Neuron (in vitro differentiated cells): Measurements from ENCODE around the gene MMP11.
"Not testable (repeated sequence)": the region's sequence is repeated elsewhere in the genome, so short reads cannot be mapped to it uniquely, and the experiment has no call there.

Source experiments
- H2AFZ ChIP-seq: one replicate; pipeline ENCODE4 v1.6.1; 2013; ENCODE audit warnings: low read depth, mild to moderate bottlenecking, inconsistent platforms, low read length, moderate library complexity
- H3K27me3 ChIP-seq: one replicate; pipeline ENCODE4 v1.6.1; 2013; ENCODE audit warnings: low read length; ENCODE audit not compliant: insufficient read depth
- H3K36me3 ChIP-seq: one replicate; pipeline ENCODE4 v1.6.1; 2013; ENCODE audit warnings: low read length; ENCODE audit not compliant: insufficient read depth
- H3K4me1 ChIP-seq: one replicate; pipeline ENCODE4 v1.6.1; 2013; ENCODE audit warnings: low read length; ENCODE audit not compliant: insufficient read depth
- H3K4me3 ChIP-seq: 2 replicates; pipeline ENCODE4 v1.5.1; 2013; ENCODE audit warnings: mild to moderate bottlenecking, low read length, moderate library complexity
- H3K9me3 ChIP-seq: one replicate; pipeline ENCODE4 v1.6.1; 2013; ENCODE audit warnings: low read length

Gene MMP11

GRCh38 chr22:23772649-23773473 is at the start of gene MMP11:
Gene MMP11, plus strand, starts transcription at chr22:23772849. Its CDS starts 22 bp downstream, at chr22:23772871.
- Histone ChIP-seq H3K4me1 (peaks cover 18% of the 10 kb centered on the region), H3K27me3 (no peaks in the 10 kb centered on the region), H2AFZ (no peak within 1 kb of the TSS), H3K9me3 (no peaks in the 10 kb centered on the region), H3K4me3 (peak within 1 kb of the TSS; percentile 52), H3K36me3 (no peaks in the 10 kb centered on the region)

- not testable (repeated sequence) for H3K9me3 ChIP-seq, H2AFZ ChIP-seq, H3K27me3 ChIP-seq, H3K4me3 ChIP-seq, H3K36me3 ChIP-seq, H3K4me1 ChIP-seq
Measured at GRCh38 chr22:23728108-23728507, 44.5 kb upstream of the MMP11 start.

- H3K4me1 ChIP-seq, result no peaks in the 10 kb centered on the region
- H2AFZ ChIP-seq, result no peak overlapping the region
- H3K36me3 ChIP-seq, result peaks cover 8% of the 10 kb centered on the region
- no peak overlapping the region for H3K4me3 ChIP-seq
- H3K27me3 ChIP-seq, result no peaks in the 10 kb centered on the region
- H3K9me3 ChIP-seq, result no peaks in the 10 kb centered on the region
Measured at GRCh38 chr22:23737696-23738095, 35.0 kb upstream of the MMP11 start.

GRCh38 chr22:23742505-23743264 is 30.0 kb upstream of the MMP11 start:
- Histone ChIP-seq H3K4me3 (no peak overlapping the region), H3K36me3 (peaks cover 37% of the 10 kb centered on the region), H3K27me3 (no peaks in the 10 kb centered on the region), H3K9me3 (peaks cover 2% of the 10 kb centered on the region), H2AFZ (no peak overlapping the region), H3K4me1 (no peaks in the 10 kb centered on the region)

- peaks cover 37% of the 10 kb centered on the region for H3K36me3 ChIP-seq
- no peak overlapping the region for H2AFZ ChIP-seq
- no peak overlapping the region for H3K4me3 ChIP-seq
- no peaks in the 10 kb centered on the region for H3K27me3 ChIP-seq
- H3K4me1 ChIP-seq, result no peaks in the 10 kb centered on the region
- H3K9me3 ChIP-seq, result peaks cover 2% of the 10 kb centered on the region
Measured at GRCh38 chr22:23743303-23743705, 29.3 kb upstream of the MMP11 start.

- Histone ChIP-seq H2AFZ (no peak overlapping the region), H3K4me3 (no peak overlapping the region), H3K9me3 (peaks cover 2% of the 10 kb centered on the region), H3K27me3 (no peaks in the 10 kb centered on the region), H3K36me3 (peaks cover 37% of the 10 kb centered on the region), H3K4me1 (no peaks in the 10 kb centered on the region)
Measured at GRCh38 chr22:23744001-23744400, 28.6 kb upstream of the MMP11 start.

- peaks cover 2% of the 10 kb centered on the region for H3K9me3 ChIP-seq
- no peaks in the 10 kb centered on the region for H3K27me3 ChIP-seq
Measured at GRCh38 chr22:23744485-23744884, 28.2 kb upstream of the MMP11 start.

GRCh38 chr22:23745791-23746190 is 26.9 kb upstream of the MMP11 start:
- peaks cover 37% of the 10 kb centered on the region for H3K36me3 ChIP-seq
- H3K4me1 ChIP-seq, result peaks cover 8% of the 10 kb centered on the region
- peaks cover 2% of the 10 kb centered on the region for H3K9me3 ChIP-seq
- H3K27me3 ChIP-seq, result no peaks in the 10 kb centered on the region
- H2AFZ ChIP-seq, result no peak overlapping the region
- H3K4me3 ChIP-seq, result no peak overlapping the region

More at GRCh38 chr22:23744485-23744884, 28.2 kb upstream of the MMP11 start:
- H2AFZ ChIP-seq, result no peak overlapping the region
- peaks cover 37% of the 10 kb centered on the region for H3K36me3 ChIP-seq
- no peak overlapping the region for H3K4me3 ChIP-seq
- no peaks in the 10 kb centered on the region for H3K4me1 ChIP-seq

- Histone ChIP-seq H3K27me3 (no peaks in the 10 kb centered on the region), H3K4me3 (peak overlapping the region; percentile 97), H3K9me3 (no peaks in the 10 kb centered on the region), H3K4me1 (peaks cover 14% of the 10 kb centered on the region), H3K36me3 (peaks cover 8% of the 10 kb centered on the region), H2AFZ (peak overlapping the region; percentile 70)
Measured at GRCh38 chr22:23749841-23750301, 22.8 kb upstream of the MMP11 start.

GRCh38 chr22:23750367-23750713 is 22.3 kb upstream of the MMP11 start:
- peak overlapping the region; percentile 70 for H2AFZ ChIP-seq
- no peaks in the 10 kb centered on the region for H3K27me3 ChIP-seq
- peak overlapping the region; percentile 97 for H3K4me3 ChIP-seq
- no peaks in the 10 kb centered on the region for H3K9me3 ChIP-seq
- H3K4me1 ChIP-seq, result peaks cover 14% of the 10 kb centered on the region
- peaks cover 4% of the 10 kb centered on the region for H3K36me3 ChIP-seq

GRCh38 chr22:23750714-23751440 is 21.8 kb upstream of the MMP11 start, which contains the start of gene ZNF70:
Gene ZNF70, minus strand, starts transcription at chr22:23751112. Its CDS starts 5,972 bp downstream, at chr22:23745140.
- Histone ChIP-seq H2AFZ (peak within 1 kb of the TSS; percentile 70), H3K4me3 (peak within 1 kb of the TSS; percentile 97), H3K27me3 (no peaks in the 10 kb centered on the region), H3K9me3 (no peaks in the 10 kb centered on the region), H3K4me1 (peaks cover 14% of the 10 kb centered on the region), H3K36me3 (peaks cover under 1% of the 10 kb centered on the region)

- Histone ChIP-seq H2AFZ (peak overlapping the region; percentile 70), H3K4me1 (peaks cover 14% of the 10 kb centered on the region), H3K4me3 (peak overlapping the region; percentile 97), H3K36me3 (no peaks in the 10 kb centered on the region), H3K9me3 (no peaks in the 10 kb centered on the region), H3K27me3 (no peaks in the 10 kb centered on the region)
Measured at GRCh38 chr22:23751441-23751996, 21.1 kb upstream of the MMP11 start.
